GM12878 (cell line): ENCODE measurements around the gene RIT2. TPM values are rescaled to one million over a fixed set of nuclear protein-coding genes. Genes with fewer than 3 reads are reported as not detected.

Source experiments
- ATAC-seq: fragments of 200-7000 bp; cut with Tn5 transposase; 3 replicates; pipeline ENCODE4 v1.9.1; 2020; ENCODE audit warnings: mild to moderate bottlenecking, moderate library complexity
- BruUV-seq: library from RNA; stranded (reverse); fragments of 400-500 nt; replicated peaks from 2 replicates; lab custom pipeline; 2021; lab: Mats Ljungman, UMichigan
- CTCF ChIA-PET: fragments of 300-600 bp; sonication (Branson Sonifier 250); formaldehyde crosslinking; extraction: SDS; loops from one replicate; lab custom pipeline; 2021; ENCODE audit warnings: inconsistent platforms; lab: Yijun Ruan, JAX
- POLR2A ChIA-PET: fragments of 350-600 bp; formaldehyde crosslinking; extraction: SDS; loops from one replicate; lab custom pipeline; 2021; ENCODE audit warnings: inconsistent platforms; lab: Charles Lee
- RAD21 ChIA-PET: fragments of 300-600 bp; sonication (Branson Sonifier 250); formaldehyde crosslinking; loops from one replicate; lab custom pipeline; 2023; ENCODE audit warnings: antibody characterized with exemption; ENCODE audit not compliant: unreplicated experiment; lab: Charles Lee
- SMC1A ChIA-PET: fragments of 300-600 bp; sonication (Branson Sonifier 250); formaldehyde crosslinking; loops from one replicate; lab custom pipeline; 2023; ENCODE audit not compliant: unreplicated experiment, uncharacterized antibody; lab: Charles Lee
- DNase-seq: peaks from one replicate; pipeline ENCODE4 v3.0.0-alpha.2; 2011; ENCODE audit warnings: low read depth, low spot score
- FAIRE-seq: peaks from 3 replicates; lab custom pipeline; 2011; peaks lifted over from hg19 to GRCh38; lab: Jason Lieb, UNC
- H2AFZ ChIP-seq: 2 replicates; pipeline ENCODE4 v1.6.0; 2011; ENCODE audit warnings: low read depth, low read length, control low read depth; ENCODE audit not compliant: control insufficient read depth
- H3K27ac ChIP-seq: 2 replicates; pipeline ENCODE4 v1.5.1; 2011; ENCODE audit warnings: control low read depth; ENCODE audit not compliant: control insufficient read depth, insufficient read depth
- H3K27me3 ChIP-seq, 2 experiments: replicated peaks in 1 of 2; 2 replicates each; pipeline versions ENCODE4 v1.6.0 to v1.6.1; 2011; ENCODE audit warnings: low read length in 1 of 2; ENCODE audit not compliant: control insufficient read depth in 2 of 2, insufficient read depth in 2 of 2
- H3K36me3 ChIP-seq, 2 experiments: 2 replicates each; pipeline ENCODE4 v1.5.1; 2011; ENCODE audit warnings: low read length in 1 of 2; ENCODE audit not compliant: control insufficient read depth in 2 of 2, insufficient read depth in 2 of 2
- H3K4me1 ChIP-seq: 2 replicates; pipeline ENCODE4 v1.6.1; 2011; ENCODE audit warnings: mild to moderate bottlenecking, low read length, moderate library complexity, mixed read lengths; ENCODE audit not compliant: control insufficient read depth, insufficient read depth
- H3K4me2 ChIP-seq: 2 replicates; pipeline ENCODE4 v1.6.0; 2011; ENCODE audit warnings: control low read depth; ENCODE audit not compliant: control insufficient read depth, insufficient read depth
- H3K4me3 ChIP-seq: fragments of 200-600 bp; sonication (generic); 2 replicates; pipeline ENCODE4 v1.5.1; 2016
- H3K79me2 ChIP-seq: 2 replicates; pipeline ENCODE4 v1.6.0; 2011; ENCODE audit warnings: low read length; ENCODE audit not compliant: control insufficient read depth, insufficient read depth
- H3K9ac ChIP-seq: 2 replicates; pipeline ENCODE4 v1.8.0; 2011; ENCODE audit warnings: low read length, control low read depth, mixed read lengths; ENCODE audit not compliant: control insufficient read depth, insufficient read depth
- H3K9me3 ChIP-seq: replicated peaks from 3 replicates; pipeline ENCODE4 v1.5.1; 2011; ENCODE audit warnings: mild to moderate bottlenecking, low read length; ENCODE audit not compliant: control insufficient read depth, insufficient read depth
- H4K20me1 ChIP-seq: 2 replicates; pipeline ENCODE4 v1.6.0; 2011; ENCODE audit not compliant: control insufficient read depth, insufficient read depth
- CBFB ChIP-seq: IDR thresholded peaks from 2 replicates; pipeline ENCODE4 v1.6.1; 2016; ENCODE audit warnings: antibody characterized with exemption, low read depth
- MYC ChIP-seq: IDR thresholded peaks from 2 replicates; pipeline ENCODE4 v1.6.1; 2011; ENCODE audit warnings: mild to moderate bottlenecking, low read length, moderate library complexity, inconsistent platforms; ENCODE audit not compliant: insufficient read depth, insufficient replicate concordance, insufficient read length, severe bottlenecking
- RAD51 ChIP-seq: fragments of 450-650 bp; IDR thresholded peaks from 2 replicates; pipeline ENCODE4 v1.6.1; 2016; ENCODE audit warnings: moderate library complexity, mild to moderate bottlenecking, inconsistent platforms
- SREBF1 ChIP-seq: IDR thresholded peaks from 2 replicates; pipeline ENCODE4 v1.6.1; 2012; ENCODE audit warnings: mild to moderate bottlenecking, low read length
- WGBS: methylation state at CpG from one replicate; pipeline ENCODE4 v1.1.6; 2016; ENCODE audit warnings: low lambda C conversion rate; ENCODE audit not compliant: insufficient replicate concordance, insufficient coverage; ENCODE audit errors: missing lambda C conversion rate; 5-methylcytosine and 5-hydroxymethylcytosine counted together
- in situ Hi-C: fragments of 300-500 bp; cut with MboI; formaldehyde crosslinking; loops from 9 replicates; pipeline ENCODE4 v1.14.3; 2018; ENCODE audit warnings: mixed read lengths
- intact Hi-C: fragments of 100-400 bp; cut with micrococcal nuclease; formaldehyde crosslinking; loops from one replicate; pipeline ENCODE4 v1.14.2; 2022; ENCODE audit not compliant: unreplicated experiment
- polyA plus RNA-seq, 11 experiments: library from polyadenylated mRNA; depleted of rRNA in 4 of 11; unstranded in 6 of 11; stranded (reverse) in 5 of 11; fragments of >200 nt; fragmentation: Nextera tagmentation in 4 of 11; fragmentation: Illumina TruSeq in 1 of 11; extraction: Ambion mirVana in 4 of 11; extraction: Trizol in 1 of 11; gene quantifications; 1 replicate in 1 of 11; 2 replicates in 10 of 11; pipeline versions ENCODE4 v1.2.1 to v1.2.3, GENCODE V29; 2011 to 2016; ENCODE audit warnings: inconsistent platforms in 2 of 11, missing spikeins in 2 of 11, low read depth in 1 of 11
- total RNA-seq, 4 experiments: library from RNA; depleted of rRNA in 3 of 4; stranded (reverse); fragments of >200 nt in 3 of 4; fragmentation: Illumina TruSeq in 1 of 4; extraction: Trizol in 1 of 4; gene quantifications; 2 replicates each; pipeline versions ENCODE4 v1.2.1 to v1.2.3, GENCODE V29; 2013 to 2021
- TF ChIP-seq, protein P1 (sequence below): fragments of 450-650 bp; IDR thresholded peaks from 2 replicates; pipeline ENCODE4 v1.6.1; 2017; ENCODE audit warnings: mild to moderate bottlenecking, low read depth, inconsistent platforms; ENCODE audit not compliant: poor library complexity, severe bottlenecking
- TF ChIP-seq, protein P2 (sequence below): fragments of 450-650 bp; IDR thresholded peaks from 2 replicates; pipeline ENCODE4 v1.6.1; 2017; ENCODE audit warnings: low read depth, mild to moderate bottlenecking, moderate library complexity

Gene RIT2
- total and polyA plus RNA-seq, 10 of the 15 experiments (the other 5 are each of a cell fraction or from before 2014, with no cell fraction given): not detected

- TF ChIP-seq, protein P1, sequence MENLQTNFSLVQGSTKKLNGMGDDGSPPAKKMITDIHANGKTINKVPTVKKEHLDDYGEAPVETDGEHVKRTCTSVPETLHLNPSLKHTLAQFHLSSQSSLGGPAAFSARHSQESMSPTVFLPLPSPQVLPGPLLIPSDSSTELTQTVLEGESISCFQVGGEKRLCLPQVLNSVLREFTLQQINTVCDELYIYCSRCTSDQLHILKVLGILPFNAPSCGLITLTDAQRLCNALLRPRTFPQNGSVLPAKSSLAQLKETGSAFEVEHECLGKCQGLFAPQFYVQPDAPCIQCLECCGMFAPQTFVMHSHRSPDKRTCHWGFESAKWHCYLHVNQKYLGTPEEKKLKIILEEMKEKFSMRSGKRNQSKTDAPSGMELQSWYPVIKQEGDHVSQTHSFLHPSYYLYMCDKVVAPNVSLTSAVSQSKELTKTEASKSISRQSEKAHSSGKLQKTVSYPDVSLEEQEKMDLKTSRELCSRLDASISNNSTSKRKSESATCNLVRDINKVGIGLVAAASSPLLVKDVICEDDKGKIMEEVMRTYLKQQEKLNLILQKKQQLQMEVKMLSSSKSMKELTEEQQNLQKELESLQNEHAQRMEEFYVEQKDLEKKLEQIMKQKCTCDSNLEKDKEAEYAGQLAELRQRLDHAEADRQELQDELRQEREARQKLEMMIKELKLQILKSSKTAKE: no peak
- TF ChIP-seq SREBF1: no peak
- TF ChIP-seq, protein P2, sequence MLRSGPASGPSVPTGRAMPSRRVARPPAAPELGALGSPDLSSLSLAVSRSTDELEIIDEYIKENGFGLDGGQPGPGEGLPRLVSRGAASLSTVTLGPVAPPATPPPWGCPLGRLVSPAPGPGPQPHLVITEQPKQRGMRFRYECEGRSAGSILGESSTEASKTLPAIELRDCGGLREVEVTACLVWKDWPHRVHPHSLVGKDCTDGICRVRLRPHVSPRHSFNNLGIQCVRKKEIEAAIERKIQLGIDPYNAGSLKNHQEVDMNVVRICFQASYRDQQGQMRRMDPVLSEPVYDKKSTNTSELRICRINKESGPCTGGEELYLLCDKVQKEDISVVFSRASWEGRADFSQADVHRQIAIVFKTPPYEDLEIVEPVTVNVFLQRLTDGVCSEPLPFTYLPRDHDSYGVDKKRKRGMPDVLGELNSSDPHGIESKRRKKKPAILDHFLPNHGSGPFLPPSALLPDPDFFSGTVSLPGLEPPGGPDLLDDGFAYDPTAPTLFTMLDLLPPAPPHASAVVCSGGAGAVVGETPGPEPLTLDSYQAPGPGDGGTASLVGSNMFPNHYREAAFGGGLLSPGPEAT: no peak
- TF ChIP-seq CBFB: no peak
- no peak for TF ChIP-seq MYC
These were observed 166.7 kb downstream of the RIT2 start (continued) for GRCh38 chr18:42948831-42949230.

GRCh38 chr18:42941860-42942259 lies 173.6 kb downstream of the RIT2 start:
- Histone ChIP-seq H3K27me3 (no peaks in the 10 kb centered on the region), H3K4me2 (no peak overlapping the region), H2AFZ (no peak overlapping the region), H3K79me2 (no peaks in the 10 kb centered on the region), H3K9me3 (no peaks in the 10 kb centered on the region), H3K9ac (no peak overlapping the region), H3K27ac (no peak overlapping the region), H3K4me3 (no peak overlapping the region), H4K20me1 (no peaks in the 10 kb centered on the region), H3K4me1 (no peaks in the 10 kb centered on the region), H3K36me3 (no peaks in the 10 kb centered on the region)
- CTCF ChIA-PET: no interaction called here
- POLR2A ChIA-PET: no interaction called here
- WGBS: 0% methylated on average over 2 of the region's 2 CpGs
- no peak for FAIRE-seq
- BruUV-seq: no TSS peak
- in situ Hi-C loops: no loop called here
- no peak for TF ChIP-seq RAD51
- RAD21 ChIA-PET: no interaction called here
- SMC1A ChIA-PET: no interaction called here
- no peak for DNase-seq
- ATAC-seq: no peak
- intact Hi-C loops: no loop called here
